GM23248 (cell line): ENCODE measurements around the gene DGKE. TPM values are rescaled to one million over a fixed set of nuclear protein-coding genes. Genes with fewer than 3 reads are reported as not detected.

Experiments used
- DNase-seq: peaks from one replicate; pipeline ENCODE4 v3.0.0-alpha.2; 2015
- H2AFZ ChIP-seq: fragments of 200-600 bp; sonication (generic); 2 replicates; pipeline ENCODE4 v1.6.1; 2016; ENCODE audit warnings: antibody characterized with exemption
- H3F3A ChIP-seq: fragments of 200-600 bp; sonication (generic); 2 replicates; pipeline ENCODE4 v1.6.1; 2016; ENCODE audit warnings: mild to moderate bottlenecking, antibody characterized with exemption, mixed run types; ENCODE audit not compliant: insufficient read depth
- H3K27ac ChIP-seq: fragments of 200-600 bp; sonication (generic); 2 replicates; pipeline ENCODE4 v1.5.1; 2016; ENCODE audit warnings: mild to moderate bottlenecking
- H3K27me3 ChIP-seq: fragments of 200-600 bp; sonication (generic); replicated peaks from 2 replicates; pipeline ENCODE4 v1.6.1; 2016; ENCODE audit warnings: mild to moderate bottlenecking; ENCODE audit not compliant: insufficient read depth
- H3K36me3 ChIP-seq: fragments of 200-600 bp; sonication (generic); 2 replicates; pipeline ENCODE4 v1.6.1; 2016; ENCODE audit warnings: low read depth, mild to moderate bottlenecking
- H3K4me1 ChIP-seq: fragments of 200-600 bp; sonication (generic); 2 replicates; pipeline ENCODE4 v1.6.1; 2016; ENCODE audit warnings: mild to moderate bottlenecking; ENCODE audit not compliant: insufficient read depth
- H3K4me2 ChIP-seq: fragments of 200-600 bp; sonication (generic); one replicate; pipeline ENCODE4 v1.6.1; 2016; ENCODE audit warnings: mild to moderate bottlenecking; ENCODE audit not compliant: unreplicated experiment
- H3K4me3 ChIP-seq: fragments of 200-600 bp; sonication (generic); 2 replicates; pipeline ENCODE4 v1.5.1; 2016; ENCODE audit warnings: mild to moderate bottlenecking
- H3K79me2 ChIP-seq: fragments of 200-600 bp; sonication (generic); 2 replicates; pipeline ENCODE4 v1.6.1; 2016; ENCODE audit warnings: mild to moderate bottlenecking; ENCODE audit not compliant: insufficient read depth
- H3K9ac ChIP-seq: fragments of 200-600 bp; sonication (generic); 2 replicates; pipeline ENCODE4 v1.6.1; 2016; ENCODE audit warnings: mild to moderate bottlenecking
- H3K9me2 ChIP-seq: fragments of 200-600 bp; sonication (generic); 2 replicates; pipeline ENCODE4 v1.6.1; 2016; ENCODE audit warnings: mixed run types, mild to moderate bottlenecking, moderate library complexity; ENCODE audit not compliant: insufficient read depth
- H3K9me3 ChIP-seq: fragments of 200-600 bp; sonication (generic); one replicate; pipeline ENCODE4 v1.6.1; 2017; ENCODE audit warnings: low read depth
- H4K20me1 ChIP-seq: fragments of 200-600 bp; sonication (generic); 2 replicates; pipeline ENCODE4 v1.6.0; 2016; ENCODE audit not compliant: insufficient read depth
- EZH2 ChIP-seq: fragments of 200-600 bp; sonication (generic); IDR thresholded peaks from 2 replicates; pipeline ENCODE4 v1.6.1; 2018; ENCODE audit warnings: antibody characterized with exemption, mild to moderate bottlenecking; ENCODE audit not compliant: insufficient read depth, poor library complexity, severe bottlenecking
- EZH2phosphoT487 ChIP-seq: fragments of 200-600 bp; sonication (generic); IDR thresholded peaks from 2 replicates; pipeline ENCODE4 v1.6.1; 2018; ENCODE audit warnings: antibody characterized with exemption, moderate library complexity, mild to moderate bottlenecking, low read depth; ENCODE audit not compliant: insufficient read depth
- WGBS, 2 experiments: methylation state at CpG; one replicate each; pipeline ENCODE4 v1.1.6; 2015 to 2017; ENCODE audit warnings: low lambda C conversion rate in 2 of 2, low coverage in 1 of 2; ENCODE audit errors: missing lambda C conversion rate in 2 of 2; 5-methylcytosine and 5-hydroxymethylcytosine counted together
- in situ Hi-C: fragments of 300-500 bp; cut with MboI; formaldehyde crosslinking; loops from 2 replicates; pipeline ENCODE4 v1.15.0; 2020
- polyA plus RNA-seq: library from polyadenylated mRNA; unstranded; fragments of >200 nt; fragmentation: Nextera tagmentation; extraction: Ambion mirVana; gene quantifications from 2 replicates; pipeline ENCODE4 v1.2.1, GENCODE V29; 2016
- total RNA-seq: library from RNA; depleted of rRNA; stranded (reverse); fragments of >200 nt; shearing (Covaris generic); gene quantifications from 2 replicates; pipeline ENCODE4 v1.2.3, GENCODE V29; 2014

The DGKE gene
- total and polyA plus RNA-seq, 2 experiments from 2014 or later = 1.9 to 2.8 TPM

DNA sequence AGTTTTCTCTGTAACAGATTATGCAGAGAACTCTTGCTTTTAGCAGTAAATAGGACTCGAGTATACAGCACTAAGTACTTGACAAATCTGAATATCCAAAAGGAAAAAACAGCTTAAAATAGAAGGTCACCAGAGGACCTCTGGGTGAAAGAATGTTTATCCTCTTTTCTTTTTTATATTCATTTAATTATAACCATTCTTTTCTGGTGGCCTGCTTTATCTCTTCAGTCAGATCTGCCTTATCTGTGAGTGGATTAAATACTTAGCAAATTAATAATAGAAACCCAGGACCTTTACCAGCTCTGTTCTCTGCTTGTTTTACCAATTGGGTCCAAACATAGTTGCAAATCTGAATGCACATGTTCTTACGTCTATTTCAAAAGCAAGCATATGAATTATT lies 8.6 kb downstream of the DGKE start:
- TF ChIP-seq EZH2phosphoT487 (no peak), EZH2 (no peak)
- no peak overlapping the region for H3K27ac ChIP-seq
- H3K79me2 ChIP-seq = no peaks in the 10 kb centered on the region
- no peak overlapping the region for H3K4me3 ChIP-seq
- H3K9me3 ChIP-seq = no peaks in the 10 kb centered on the region
- H3K9me2 ChIP-seq = no peaks in the 10 kb centered on the region
- H3K36me3 ChIP-seq = peaks cover 4% of the 10 kb centered on the region; the same call in 1 of the 2 replicates
- H3K4me2 ChIP-seq = no peak overlapping the region
- peaks cover 3% of the 10 kb centered on the region; the same call in 1 of the 2 replicates for H3F3A ChIP-seq
- H3K27me3 ChIP-seq = no peaks in the 10 kb centered on the region
- no peak for DNase-seq
- in situ Hi-C loops = no loop called here
- no peaks in the 10 kb centered on the region for H4K20me1 ChIP-seq
- H3K4me1 ChIP-seq = no peaks in the 10 kb centered on the region
- WGBS, 2 experiments = 82 to 83% methylated on average over 2 of the region's 2 CpGs
- H3K9ac ChIP-seq = no peak overlapping the region
- no peak overlapping the region for H2AFZ ChIP-seq

DNA sequence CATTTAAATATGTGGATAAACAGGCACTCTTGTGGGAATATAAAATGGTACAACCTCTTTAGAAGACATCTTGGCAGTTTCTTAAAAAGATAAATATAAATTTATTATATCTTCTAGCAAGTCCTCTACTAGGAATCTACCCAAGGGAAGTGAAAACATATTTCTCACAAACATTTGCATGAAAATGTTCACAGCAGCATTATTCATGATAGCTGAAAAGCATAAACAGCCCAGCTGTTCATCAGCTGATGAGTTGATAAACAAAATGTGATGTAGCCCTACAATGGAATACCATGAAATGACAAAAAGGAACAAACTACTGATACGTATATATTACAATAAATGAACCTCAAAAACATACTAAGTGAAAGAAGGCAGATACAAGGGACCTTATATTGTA lies 12.0 kb downstream of the DGKE start:
- no peaks in the 10 kb centered on the region for H3K9me3 ChIP-seq
- TF ChIP-seq EZH2phosphoT487 (no peak), EZH2 (no peak)
- no peak overlapping the region for H3K4me3 ChIP-seq
- in situ Hi-C loops = no loop called here
- no peak overlapping the region for H3K9ac ChIP-seq
- H3K9me2 ChIP-seq = no peaks in the 10 kb centered on the region
- H4K20me1 ChIP-seq = no peaks in the 10 kb centered on the region
- H3F3A ChIP-seq = no peaks in the 10 kb centered on the region
- H3K27ac ChIP-seq = no peak overlapping the region
- H3K36me3 ChIP-seq = peaks cover 8% of the 10 kb centered on the region; the same call in 1 of the 2 replicates
- H2AFZ ChIP-seq = no peak overlapping the region
- no peaks in the 10 kb centered on the region for H3K79me2 ChIP-seq
- DNase-seq = no peak
- no peaks in the 10 kb centered on the region for H3K27me3 ChIP-seq
- H3K4me2 ChIP-seq = no peak overlapping the region
- H3K4me1 ChIP-seq = no peaks in the 10 kb centered on the region
- WGBS, 2 experiments = 100% methylated on average over 1 of the region's 1 CpG

DNA sequence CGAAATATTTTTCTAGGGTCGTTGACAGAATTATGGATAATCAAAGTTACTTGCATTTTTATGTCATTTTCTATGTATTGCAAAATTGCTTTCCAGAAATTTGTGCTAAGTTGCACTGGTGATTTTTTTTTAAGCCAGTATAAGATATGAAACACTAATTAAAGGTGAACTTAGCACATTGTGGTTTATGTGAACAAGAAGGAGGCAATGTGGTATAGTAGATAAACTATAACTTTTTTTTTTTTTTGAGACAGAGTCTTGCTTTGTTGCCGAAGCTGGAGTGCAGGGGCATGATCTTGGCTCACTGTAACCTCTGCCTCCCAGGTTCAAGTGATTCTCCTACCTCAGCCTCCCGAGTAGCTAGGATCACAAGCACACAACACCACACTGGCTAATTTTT lies 13.2 kb downstream of the DGKE start:
- H3K27ac ChIP-seq = no peak overlapping the region
- H3K4me3 ChIP-seq = no peak overlapping the region
- no peaks in the 10 kb centered on the region for H3F3A ChIP-seq
- DNase-seq = no peak
- H3K9ac ChIP-seq = no peak overlapping the region
- peaks cover 8% of the 10 kb centered on the region; the same call in 1 of the 2 replicates for H3K36me3 ChIP-seq
- H3K4me1 ChIP-seq = no peaks in the 10 kb centered on the region
- H3K27me3 ChIP-seq = no peaks in the 10 kb centered on the region
- no peaks in the 10 kb centered on the region for H3K9me2 ChIP-seq
- no peak overlapping the region for H2AFZ ChIP-seq
- WGBS, 2 experiments = 84 to 86% methylated on average over 4 of the region's 4 CpGs
- H3K4me2 ChIP-seq = no peak overlapping the region
- H3K79me2 ChIP-seq = no peaks in the 10 kb centered on the region
- no peak for TF ChIP-seq EZH2
- no peak for TF ChIP-seq EZH2phosphoT487
- in situ Hi-C loops = no loop called here
- H4K20me1 ChIP-seq = no peaks in the 10 kb centered on the region
- H3K9me3 ChIP-seq = no peaks in the 10 kb centered on the region

DNA sequence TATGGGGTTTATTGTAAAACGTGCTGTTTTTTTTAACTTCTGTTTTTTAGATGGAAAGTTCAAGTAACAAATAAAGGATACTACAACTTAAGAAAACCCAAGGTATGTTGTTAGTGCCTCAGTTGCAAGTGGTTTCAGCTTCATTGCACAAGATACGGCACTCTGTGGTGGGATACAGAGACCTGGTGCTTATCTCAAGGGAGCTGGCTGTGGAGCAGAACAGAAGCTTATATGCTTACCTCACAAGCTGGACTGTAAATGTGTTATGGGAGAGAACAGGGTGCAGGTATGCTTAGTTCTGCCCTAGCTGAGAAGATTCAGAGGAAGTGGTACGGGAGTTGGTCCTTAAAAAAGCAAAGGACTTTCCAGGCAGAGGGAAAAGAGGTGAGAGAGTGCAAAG lies 15.2 kb downstream of the DGKE start:
- H3F3A ChIP-seq = no peaks in the 10 kb centered on the region
- peaks cover 8% of the 10 kb centered on the region; the same call in 1 of the 2 replicates for H3K36me3 ChIP-seq
- no peak overlapping the region for H3K4me2 ChIP-seq
- no peaks in the 10 kb centered on the region for H3K79me2 ChIP-seq
- H2AFZ ChIP-seq = no peak overlapping the region
- TF ChIP-seq EZH2 = no peak
- TF ChIP-seq EZH2phosphoT487 = no peak
- no peaks in the 10 kb centered on the region for H3K9me2 ChIP-seq
- no peak overlapping the region for H3K9ac ChIP-seq
- no peak overlapping the region for H3K4me3 ChIP-seq
- DNase-seq = no peak
- no peaks in the 10 kb centered on the region for H4K20me1 ChIP-seq
- no peak overlapping the region for H3K27ac ChIP-seq
- H3K4me1 ChIP-seq = no peaks in the 10 kb centered on the region
- in situ Hi-C loops = no loop called here
- no peaks in the 10 kb centered on the region for H3K27me3 ChIP-seq
- H3K9me3 ChIP-seq = no peaks in the 10 kb centered on the region
- 47 to 48% methylated on average over 3 of the region's 3 CpGs for WGBS, 2 experiments

DNA sequence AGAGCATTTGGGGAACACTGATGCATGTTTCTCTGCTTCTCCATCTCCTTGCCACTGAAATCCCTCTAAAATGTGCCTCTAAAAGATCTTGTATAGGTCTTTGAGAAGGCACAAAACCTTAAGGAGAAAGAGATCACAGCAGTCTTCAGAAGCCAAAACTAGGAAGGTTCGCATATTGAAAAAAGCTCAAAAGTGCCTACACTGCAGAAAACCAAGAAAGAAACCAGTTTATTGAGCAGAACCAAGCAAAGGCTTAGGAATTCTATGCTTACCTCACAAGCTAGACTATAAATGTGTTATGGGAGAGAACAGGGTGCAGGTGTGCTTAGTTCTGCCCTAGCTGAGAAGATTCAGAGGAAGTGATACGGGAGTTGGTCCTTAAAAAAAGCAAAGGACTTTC lies 16.6 kb downstream of the DGKE start:
- Histone ChIP-seq H3K9ac (no peak overlapping the region), H3K4me1 (no peaks in the 10 kb centered on the region), H3K79me2 (no peaks in the 10 kb centered on the region), H3K9me2 (no peaks in the 10 kb centered on the region), H3K4me3 (no peak overlapping the region), H3K36me3 (peaks cover 8% of the 10 kb centered on the region; the same call in 1 of the 2 replicates), H3F3A (no peaks in the 10 kb centered on the region), H3K27me3 (no peaks in the 10 kb centered on the region), H3K9me3 (no peaks in the 10 kb centered on the region), H3K4me2 (no peak overlapping the region), H2AFZ (no peak overlapping the region), H4K20me1 (no peaks in the 10 kb centered on the region), H3K27ac (no peak overlapping the region)
- TF ChIP-seq EZH2phosphoT487 (no peak), EZH2 (no peak)
- WGBS, 2 experiments = 94 to 100% methylated on average over 2 of the region's 2 CpGs
- in situ Hi-C loops = no loop called here
- no peak for DNase-seq
